AG09309 (cell line): ENCODE results near the gene NEK4.

ENCODE experiments used
- DNase-seq: peaks from one replicate; pipeline ENCODE4 v3.0.0-alpha.2; 2010; ENCODE audit warnings: low read depth
- H3K4me3 ChIP-seq: 2 replicates; pipeline ENCODE4 v1.5.1; 2011; ENCODE audit warnings: mild to moderate bottlenecking, low read depth, low read length, moderate library complexity; ENCODE audit not compliant: control insufficient read depth
- TF ChIP-seq, protein P1 (sequence below): IDR thresholded peaks from 2 replicates; pipeline ENCODE4 v1.5.1; 2011; ENCODE audit warnings: mild to moderate bottlenecking, low read depth, low read length, inconsistent platforms; ENCODE audit not compliant: insufficient read depth, control insufficient read depth; ENCODE audit errors: missing control alignments

The NEK4 gene

DNA sequence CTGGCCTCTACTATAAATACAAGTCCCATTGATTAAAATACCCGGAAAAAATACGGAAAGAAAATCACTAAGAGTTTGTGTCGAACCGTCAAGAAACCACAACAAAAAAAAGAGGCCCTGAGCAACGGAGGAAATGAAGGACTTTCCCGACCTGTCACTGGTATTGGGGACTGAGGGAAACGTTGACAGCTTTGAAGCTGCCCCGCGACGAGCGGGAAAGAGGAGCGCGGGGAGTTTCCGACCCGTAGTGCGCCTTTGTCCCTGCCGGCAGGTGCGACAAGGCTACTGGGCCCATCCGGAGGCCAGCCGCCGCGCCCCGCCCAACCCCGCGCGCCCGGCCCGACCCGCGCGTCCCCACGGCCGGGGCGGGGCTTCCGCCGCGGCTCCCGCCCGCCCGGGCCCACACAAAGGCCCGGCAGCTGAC is 85.4 kb downstream of the NEK4 start:
- H3K4me3 ChIP-seq, result peak overlapping the region; percentile 88
- TF ChIP-seq, protein P1, sequence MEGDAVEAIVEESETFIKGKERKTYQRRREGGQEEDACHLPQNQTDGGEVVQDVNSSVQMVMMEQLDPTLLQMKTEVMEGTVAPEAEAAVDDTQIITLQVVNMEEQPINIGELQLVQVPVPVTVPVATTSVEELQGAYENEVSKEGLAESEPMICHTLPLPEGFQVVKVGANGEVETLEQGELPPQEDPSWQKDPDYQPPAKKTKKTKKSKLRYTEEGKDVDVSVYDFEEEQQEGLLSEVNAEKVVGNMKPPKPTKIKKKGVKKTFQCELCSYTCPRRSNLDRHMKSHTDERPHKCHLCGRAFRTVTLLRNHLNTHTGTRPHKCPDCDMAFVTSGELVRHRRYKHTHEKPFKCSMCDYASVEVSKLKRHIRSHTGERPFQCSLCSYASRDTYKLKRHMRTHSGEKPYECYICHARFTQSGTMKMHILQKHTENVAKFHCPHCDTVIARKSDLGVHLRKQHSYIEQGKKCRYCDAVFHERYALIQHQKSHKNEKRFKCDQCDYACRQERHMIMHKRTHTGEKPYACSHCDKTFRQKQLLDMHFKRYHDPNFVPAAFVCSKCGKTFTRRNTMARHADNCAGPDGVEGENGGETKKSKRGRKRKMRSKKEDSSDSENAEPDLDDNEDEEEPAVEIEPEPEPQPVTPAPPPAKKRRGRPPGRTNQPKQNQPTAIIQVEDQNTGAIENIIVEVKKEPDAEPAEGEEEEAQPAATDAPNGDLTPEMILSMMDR, result no peak
- no peak for DNase-seq

DNA sequence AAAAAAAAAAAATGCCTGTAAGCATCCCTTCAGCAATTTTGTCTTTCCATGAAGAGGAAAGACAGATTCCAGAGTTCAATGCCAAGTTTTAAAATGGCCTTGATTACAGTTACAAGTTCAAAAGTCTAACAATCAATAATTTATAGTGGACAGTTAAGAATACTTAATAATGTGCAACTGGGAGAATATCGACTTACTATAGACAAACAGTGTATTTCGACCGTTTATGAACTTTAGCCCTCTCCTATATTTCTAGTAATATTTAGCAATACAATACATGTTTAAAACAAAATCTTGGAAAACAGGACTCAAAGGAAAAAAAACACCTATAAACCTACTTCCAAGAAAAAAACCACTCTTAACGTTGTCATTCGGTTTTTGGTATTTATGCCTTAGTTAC is 86.6 kb downstream of the NEK4 start:
- DNase-seq, result no peak
- no peak overlapping the region for H3K4me3 ChIP-seq
- TF ChIP-seq, protein P1, result no peak

DNA sequence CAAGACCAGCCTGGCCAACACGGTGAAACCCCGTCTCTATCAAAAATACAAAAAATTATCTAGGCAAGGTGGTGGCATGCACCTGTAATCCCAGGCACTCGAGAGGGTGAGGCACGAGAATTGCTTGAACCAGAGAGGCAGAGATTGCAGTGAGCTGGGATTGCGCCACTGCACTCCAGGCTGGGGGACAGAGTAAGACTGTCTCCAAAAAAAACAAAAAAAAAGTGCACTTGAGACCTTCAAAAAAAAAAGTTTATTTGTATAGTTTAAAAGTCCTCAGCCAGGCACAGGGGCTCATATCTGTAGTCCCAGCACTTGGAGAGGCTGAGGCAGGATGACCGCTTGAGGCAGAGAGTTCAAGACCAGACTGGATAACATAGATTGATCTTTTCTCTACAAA is 87.1 kb downstream of the NEK4 start:
- no peak overlapping the region for H3K4me3 ChIP-seq
- no peak for DNase-seq
- TF ChIP-seq, protein P1, result no peak

DNA sequence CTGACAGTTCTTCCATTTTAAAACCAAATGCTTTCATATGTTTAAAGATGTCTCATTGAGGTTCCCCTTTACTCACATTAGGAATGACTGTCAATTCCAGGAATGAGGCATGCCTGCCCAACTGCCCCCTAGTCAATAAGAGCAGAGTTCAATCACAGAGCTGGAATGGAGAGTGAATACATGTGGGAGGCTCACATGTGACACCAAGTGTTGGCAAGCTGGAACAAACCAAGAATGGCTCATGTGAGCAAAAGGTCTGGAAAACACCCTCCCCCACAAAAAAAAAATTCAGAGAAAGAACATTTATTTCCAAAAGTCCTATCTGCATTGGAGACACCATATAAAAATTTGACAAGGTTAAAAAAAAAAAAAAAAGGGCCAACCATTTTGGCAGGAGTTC is 88.7 kb downstream of the NEK4 start:
- no peak overlapping the region for H3K4me3 ChIP-seq
- TF ChIP-seq, protein P1, result peak; percentile 22
- no peak for DNase-seq

DNA sequence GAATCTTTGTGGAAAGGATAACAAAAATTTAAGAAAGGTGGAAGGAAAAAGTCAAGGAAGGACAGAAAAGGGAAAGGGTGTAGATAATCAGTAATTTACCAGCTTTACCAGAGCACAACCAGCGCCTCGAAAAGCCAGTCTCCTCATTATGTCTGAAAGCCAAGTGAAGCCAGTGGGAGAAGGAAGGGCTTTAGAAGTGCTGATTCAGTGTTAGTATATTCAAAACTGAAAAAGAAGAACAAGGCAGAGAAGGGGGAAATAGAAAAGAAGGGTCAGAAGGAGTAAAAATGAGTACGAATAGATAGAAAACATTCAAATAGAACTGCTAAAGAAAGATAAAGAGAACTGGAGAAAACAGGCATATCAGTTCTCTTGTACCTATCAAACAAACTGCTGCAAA is 89.1 kb downstream of the NEK4 start:
- no peak overlapping the region for H3K4me3 ChIP-seq
- DNase-seq, result no peak
- TF ChIP-seq, protein P1, result no peak

DNA sequence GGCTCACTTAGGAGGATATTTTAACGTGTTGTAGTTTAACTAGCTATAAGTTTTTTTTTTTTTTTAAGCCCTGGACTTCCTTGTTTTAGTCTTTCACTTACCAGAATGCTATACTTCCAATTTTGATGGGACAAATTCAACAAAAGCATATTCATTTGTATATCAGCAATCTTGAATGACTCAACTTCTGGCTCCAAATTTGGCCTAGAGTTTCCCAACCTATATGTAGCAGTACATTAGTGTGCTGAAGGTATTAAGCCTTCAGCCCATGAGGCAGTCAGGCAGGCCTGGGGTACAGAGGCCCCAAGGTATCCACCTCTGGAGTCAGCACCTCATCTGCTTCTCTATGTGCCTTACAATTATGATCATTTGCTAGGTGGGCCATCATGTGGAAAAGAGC is 90.9 kb downstream of the NEK4 start:
- TF ChIP-seq, protein P1, result no peak
- no peak for DNase-seq
- no peak overlapping the region for H3K4me3 ChIP-seq

DNA sequence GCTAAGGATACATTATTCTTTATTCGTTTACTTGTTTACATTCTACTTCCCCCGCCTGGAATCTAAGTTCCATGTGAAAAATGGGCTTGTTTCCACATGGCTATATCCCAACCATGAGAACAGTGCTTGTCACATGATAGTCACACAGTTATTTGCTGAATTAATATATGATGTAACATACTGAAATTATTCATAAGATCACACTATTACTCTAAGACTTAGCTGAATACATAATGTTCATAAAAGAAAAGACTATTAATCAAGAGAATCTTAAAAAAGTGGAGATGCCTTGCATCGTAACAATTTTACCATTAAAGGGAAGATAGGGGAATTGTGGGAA is 91.6 kb downstream of the NEK4 start:
- TF ChIP-seq, protein P1, result no peak
- no peak for DNase-seq
- no peak overlapping the region for H3K4me3 ChIP-seq
